Activated naive CD8-positive, alpha-beta T cell treated with anti-CD3 and anti-CD28 coated beads for 36 hours (primary cell): ENCODE data around the gene SPHKAP. TPM values are rescaled to one million over a fixed set of nuclear protein-coding genes. Genes with fewer than 3 reads are reported as not detected.
"Not testable (repeated sequence)": the region's sequence is repeated elsewhere in the genome, so short reads cannot be mapped to it uniquely, and the experiment has no call there.

Experiments used
- DNase-seq: peaks from one replicate; pipeline ENCODE4 v3.0.0; 2021
- H3K27ac Mint-ChIP-seq: one replicate; pipeline ENCODE4 v1.8.0; 2022; ENCODE audit warnings: mild to moderate bottlenecking, moderate library complexity, mixed read lengths
- H3K27me3 Mint-ChIP-seq: one replicate; pipeline ENCODE4 v1.8.0; 2022; ENCODE audit warnings: mild to moderate bottlenecking, mixed read lengths
- H3K36me3 Mint-ChIP-seq: one replicate; pipeline ENCODE4 v1.8.0; 2021; ENCODE audit warnings: mild to moderate bottlenecking, mixed read lengths
- H3K4me1 Mint-ChIP-seq: one replicate; pipeline ENCODE4 v1.8.0; 2021; ENCODE audit warnings: mixed read lengths
- H3K4me3 Mint-ChIP-seq: one replicate; pipeline ENCODE4 v1.8.0; 2022; ENCODE audit warnings: mild to moderate bottlenecking, moderate library complexity, mixed read lengths
- H3K9me3 Mint-ChIP-seq: one replicate; pipeline ENCODE4 v1.8.0; 2022; ENCODE audit warnings: mixed read lengths
- total RNA-seq, 2 experiments: library from RNA; stranded (reverse); gene quantifications; one replicate each; pipeline ENCODE4 v1.2.3, GENCODE V29; 2021

The SPHKAP gene
- total RNA-seq, 2 experiments from 2014 or later: not detected

DNA sequence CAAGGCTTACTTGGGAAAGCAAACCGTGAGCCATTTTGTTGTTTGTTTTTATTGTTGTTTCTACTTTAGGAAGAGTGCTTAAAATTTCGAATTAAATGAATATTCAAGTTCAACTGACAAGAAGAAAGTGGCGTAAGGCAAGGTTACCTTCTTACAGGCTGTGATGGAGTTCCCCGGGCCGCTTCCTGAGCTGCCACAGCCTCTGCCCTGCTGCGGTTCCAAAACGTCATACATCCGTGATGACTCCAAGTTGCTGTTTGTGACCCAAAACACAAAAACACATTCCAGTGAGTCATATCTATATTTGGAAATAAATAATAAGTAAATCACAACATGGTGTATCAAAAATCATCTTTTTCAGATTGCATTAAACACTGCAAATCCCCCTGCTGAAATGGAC, 49.7 kb downstream of the SPHKAP start:
- no peaks in the 10 kb centered on the region for H3K27me3 Mint-ChIP-seq
- DNase-seq: no peak
- no peaks in the 10 kb centered on the region for H3K4me1 Mint-ChIP-seq
- H3K27ac Mint-ChIP-seq: no peak overlapping the region
- no peaks in the 10 kb centered on the region for H3K36me3 Mint-ChIP-seq
- H3K9me3 Mint-ChIP-seq: peaks cover 4% of the 10 kb centered on the region
- H3K4me3 Mint-ChIP-seq: no peak overlapping the region

GRCh38 chr2:228126401-228126800, 55.1 kb downstream of the SPHKAP start:
- Mint-ChIP-seq H3K4me3 (no peak overlapping the region), H3K9me3 (no peaks in the 10 kb centered on the region), H3K27ac (no peak overlapping the region), H3K27me3 (no peaks in the 10 kb centered on the region), H3K4me1 (no peaks in the 10 kb centered on the region), H3K36me3 (no peaks in the 10 kb centered on the region)
- DNase-seq: no peak

DNA sequence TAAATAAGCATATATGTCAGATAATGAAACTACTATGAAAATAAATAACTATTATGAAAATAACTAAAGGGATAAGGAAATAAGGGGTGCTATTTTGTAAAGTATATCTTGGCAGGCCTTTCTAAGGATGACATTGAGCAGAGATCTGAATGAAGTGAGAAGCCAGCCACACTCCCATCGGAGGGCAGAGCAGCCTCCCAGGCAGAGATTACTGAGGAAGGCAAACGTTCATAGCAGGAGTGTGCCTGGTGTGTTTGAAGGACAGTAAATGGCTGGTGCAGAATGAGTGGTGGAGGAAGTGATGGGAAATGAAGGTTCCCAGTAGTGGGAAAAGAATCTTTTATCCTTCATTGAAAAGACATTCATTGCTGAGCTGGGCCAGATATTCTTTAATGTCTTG, 62.5 kb downstream of the SPHKAP start:
- H3K27ac Mint-ChIP-seq: no peak overlapping the region
- H3K27me3 Mint-ChIP-seq: no peaks in the 10 kb centered on the region
- no peaks in the 10 kb centered on the region for H3K9me3 Mint-ChIP-seq
- no peak overlapping the region for H3K4me3 Mint-ChIP-seq
- no peaks in the 10 kb centered on the region for H3K36me3 Mint-ChIP-seq
- H3K4me1 Mint-ChIP-seq: no peaks in the 10 kb centered on the region
- no peak for DNase-seq

- peaks cover 2% of the 10 kb centered on the region for H3K9me3 Mint-ChIP-seq
- H3K27ac Mint-ChIP-seq: no peak overlapping the region
- H3K4me1 Mint-ChIP-seq: no peaks in the 10 kb centered on the region
- DNase-seq: no peak
- no peak overlapping the region for H3K4me3 Mint-ChIP-seq
- H3K27me3 Mint-ChIP-seq: no peaks in the 10 kb centered on the region
- no peaks in the 10 kb centered on the region for H3K36me3 Mint-ChIP-seq
Observed at GRCh38 chr2:228107846-228108245, 73.6 kb downstream of the SPHKAP start.

DNA sequence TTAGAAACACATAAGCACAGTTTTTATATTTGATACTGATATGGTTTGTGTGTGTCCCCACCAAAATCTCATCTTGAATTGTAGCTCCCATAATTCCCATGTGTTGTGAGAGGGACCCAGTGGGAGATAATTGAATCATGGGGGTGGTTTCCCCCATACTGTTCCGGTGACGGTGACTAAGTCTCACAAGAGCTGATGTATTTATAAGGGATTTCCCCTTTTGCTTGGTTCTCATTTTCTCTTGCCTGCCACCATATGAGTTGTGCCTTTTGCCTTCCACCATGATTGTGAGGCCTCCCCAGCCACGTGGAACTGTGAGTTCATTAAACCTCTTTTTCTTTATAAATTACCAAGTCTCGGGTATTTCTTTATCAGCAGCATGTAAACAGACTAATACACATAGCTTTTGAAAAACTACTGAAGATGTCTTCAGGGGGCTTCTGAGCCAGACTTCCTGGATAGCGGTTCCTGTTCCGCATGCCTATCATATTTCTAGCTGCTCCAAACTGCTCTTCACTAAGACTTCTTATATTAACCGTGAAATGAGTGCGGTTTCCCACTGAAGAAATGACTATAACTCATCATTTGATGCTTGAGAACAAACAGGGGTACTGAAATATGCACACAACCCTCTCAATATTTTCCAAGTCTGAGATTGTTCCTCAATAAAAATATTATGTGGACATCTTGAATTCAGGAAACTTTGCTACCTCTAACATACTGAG, 75.8 kb downstream of the SPHKAP start:
- H3K27ac Mint-ChIP-seq: no peak overlapping the region
- no peak for DNase-seq
- H3K9me3 Mint-ChIP-seq: peaks cover 2% of the 10 kb centered on the region
- no peaks in the 10 kb centered on the region for H3K27me3 Mint-ChIP-seq
- H3K4me3 Mint-ChIP-seq: no peak overlapping the region
- no peaks in the 10 kb centered on the region for H3K36me3 Mint-ChIP-seq
- H3K4me1 Mint-ChIP-seq: no peaks in the 10 kb centered on the region

- Mint-ChIP-seq H3K27ac (no peak overlapping the region), H3K27me3 (no peaks in the 10 kb centered on the region), H3K4me3 (no peak overlapping the region), H3K36me3 (no peaks in the 10 kb centered on the region), H3K9me3 (peaks cover 7% of the 10 kb centered on the region), H3K4me1 (no peaks in the 10 kb centered on the region)
- DNase-seq: no peak
Observed at GRCh38 chr2:228104215-228104614, 77.3 kb downstream of the SPHKAP start.

- Mint-ChIP-seq H3K4me3 (no peak overlapping the region), H3K4me1 (no peaks in the 10 kb centered on the region), H3K36me3 (no peaks in the 10 kb centered on the region), H3K27me3 (no peaks in the 10 kb centered on the region), H3K9me3 (peaks cover 13% of the 10 kb centered on the region), H3K27ac (no peak overlapping the region)
- DNase-seq: no peak
Observed at GRCh38 chr2:228103379-228103778, 78.1 kb downstream of the SPHKAP start.

GRCh38 chr2:228102949-228103348, 78.5 kb downstream of the SPHKAP start:
- Mint-ChIP-seq H3K27ac (no peak overlapping the region), H3K4me3 (no peak overlapping the region), H3K36me3 (no peaks in the 10 kb centered on the region), H3K9me3 (peaks cover 14% of the 10 kb centered on the region), H3K4me1 (no peaks in the 10 kb centered on the region), H3K27me3 (no peaks in the 10 kb centered on the region)
- no peak for DNase-seq

- Mint-ChIP-seq H3K9me3 (peaks cover 26% of the 10 kb centered on the region), H3K4me3 (no peak overlapping the region), H3K4me1 (no peaks in the 10 kb centered on the region), H3K36me3 (no peaks in the 10 kb centered on the region), H3K27ac (no peak overlapping the region), H3K27me3 (no peaks in the 10 kb centered on the region)
- DNase-seq: no peak
Observed at GRCh38 chr2:228094377-228094921, 87.0 kb downstream of the SPHKAP start.

- peaks cover 16% of the 10 kb centered on the region for H3K9me3 Mint-ChIP-seq
- no peaks in the 10 kb centered on the region for H3K36me3 Mint-ChIP-seq
- H3K4me3 Mint-ChIP-seq: no peak overlapping the region
- no peak overlapping the region for H3K27ac Mint-ChIP-seq
- H3K4me1 Mint-ChIP-seq: no peaks in the 10 kb centered on the region
- DNase-seq: no peak
- no peaks in the 10 kb centered on the region for H3K27me3 Mint-ChIP-seq
Observed at GRCh38 chr2:228092056-228092455, 89.4 kb downstream of the SPHKAP start.

DNA sequence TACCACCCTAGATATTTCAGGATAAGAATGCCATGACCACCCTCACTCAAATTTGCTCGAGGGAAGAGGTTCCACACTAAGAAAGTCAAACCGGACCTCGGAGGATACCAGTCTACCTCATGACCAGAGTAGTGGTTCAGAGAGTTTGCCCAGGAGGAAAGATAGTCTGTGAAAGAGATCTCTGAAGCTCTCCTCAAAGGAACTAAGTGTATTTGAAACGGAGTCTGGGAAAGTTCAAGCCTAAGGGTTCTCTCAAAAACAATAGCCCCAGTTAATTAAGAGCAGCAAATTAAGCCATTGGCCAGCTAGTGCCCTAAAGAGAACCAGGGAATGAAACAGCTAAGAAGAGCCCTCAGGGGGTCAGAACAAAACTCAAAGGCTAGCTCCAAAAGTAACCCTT, 94.9 kb downstream of the SPHKAP start:
- Mint-ChIP-seq H3K4me1 (no peaks in the 10 kb centered on the region), H3K27me3 (no peaks in the 10 kb centered on the region), H3K4me3 (no peak overlapping the region), H3K27ac (no peak overlapping the region), H3K36me3 (no peaks in the 10 kb centered on the region), H3K9me3 (peaks cover 14% of the 10 kb centered on the region)
- no peak for DNase-seq

- H3K9me3 Mint-ChIP-seq: peaks cover 9% of the 10 kb centered on the region
- DNase-seq: no peak
- no peak overlapping the region for H3K27ac Mint-ChIP-seq
- H3K4me1 Mint-ChIP-seq: no peaks in the 10 kb centered on the region
- H3K4me3 Mint-ChIP-seq: no peak overlapping the region
- no peaks in the 10 kb centered on the region for H3K36me3 Mint-ChIP-seq
- no peaks in the 10 kb centered on the region for H3K27me3 Mint-ChIP-seq
Observed at GRCh38 chr2:228084717-228085116, 96.8 kb downstream of the SPHKAP start.

DNA sequence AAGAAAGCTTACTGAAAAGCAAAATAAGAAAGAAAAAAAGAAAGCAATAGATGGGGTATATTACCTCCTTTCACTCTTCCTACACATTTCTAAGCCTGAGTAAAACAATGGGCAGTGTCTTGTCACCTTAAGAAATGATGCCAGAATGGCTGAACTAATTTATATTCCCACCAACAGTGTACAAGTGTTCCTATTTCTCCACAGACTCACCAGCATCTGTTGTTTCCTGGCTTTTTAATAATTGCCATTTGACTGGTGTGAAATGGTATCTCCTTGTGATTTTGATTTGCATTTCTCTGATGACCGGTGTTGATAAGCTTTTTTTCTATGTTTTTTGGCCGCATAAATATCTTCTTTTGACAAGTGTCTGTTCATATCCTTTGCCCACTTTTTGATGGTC, 98.4 kb downstream of the SPHKAP start:
- no peak overlapping the region for H3K27ac Mint-ChIP-seq
- no peak for DNase-seq
- H3K4me3 Mint-ChIP-seq: no peak overlapping the region
- H3K27me3 Mint-ChIP-seq: no peaks in the 10 kb centered on the region
- peaks cover 5% of the 10 kb centered on the region for H3K9me3 Mint-ChIP-seq
- H3K4me1 Mint-ChIP-seq: no peaks in the 10 kb centered on the region
- H3K36me3 Mint-ChIP-seq: no peaks in the 10 kb centered on the region

DNA sequence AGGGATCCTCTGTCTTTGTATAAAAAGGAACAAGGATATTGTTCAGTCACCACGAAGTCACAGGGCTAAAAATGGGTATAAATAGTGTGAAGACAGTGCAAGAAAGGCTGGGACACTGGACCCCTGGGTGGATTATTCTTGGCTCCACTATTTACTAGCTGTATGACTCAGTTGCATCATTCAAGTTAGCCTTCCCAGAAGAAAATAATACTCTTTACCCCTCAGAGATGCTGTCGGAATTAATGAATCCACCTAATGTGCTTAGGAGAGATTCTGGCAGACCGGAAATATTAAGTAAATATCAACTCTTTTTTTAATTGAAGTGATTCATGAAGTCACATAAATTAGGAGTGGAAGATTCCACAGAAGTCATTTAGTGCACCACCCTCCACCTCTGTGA, 98.9 kb downstream of the SPHKAP start:
- H3K4me3 Mint-ChIP-seq: no peak overlapping the region
- no peak overlapping the region for H3K27ac Mint-ChIP-seq
- no peaks in the 10 kb centered on the region for H3K4me1 Mint-ChIP-seq
- H3K27me3 Mint-ChIP-seq: no peaks in the 10 kb centered on the region
- no peaks in the 10 kb centered on the region for H3K36me3 Mint-ChIP-seq
- no peak for DNase-seq
- peaks cover 5% of the 10 kb centered on the region for H3K9me3 Mint-ChIP-seq

GRCh38 chr2:228079194-228079593, 102.3 kb downstream of the SPHKAP start:
- no peaks in the 10 kb centered on the region for H3K4me1 Mint-ChIP-seq
- H3K27me3 Mint-ChIP-seq: no peaks in the 10 kb centered on the region

DNA sequence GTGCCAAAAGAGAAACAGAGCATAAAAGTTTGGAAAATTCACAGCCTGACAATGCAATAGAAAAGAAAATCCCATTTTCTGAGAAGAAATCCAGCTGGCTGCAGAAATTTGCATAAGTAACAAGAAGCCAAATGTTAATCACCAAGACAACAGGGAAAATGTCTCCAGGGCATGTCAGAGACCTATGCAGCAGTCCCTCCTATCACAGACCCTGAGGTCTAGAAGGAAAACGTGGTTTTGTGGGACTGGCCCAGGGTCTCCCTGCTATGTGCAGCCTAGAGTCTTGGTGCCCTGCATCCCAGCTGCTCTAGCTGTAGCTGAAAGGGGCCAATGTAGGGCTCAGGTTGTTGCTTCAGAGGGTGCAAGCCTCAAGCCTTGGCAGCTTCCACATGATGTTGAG, 104.8 kb downstream of the SPHKAP start:
- not testable (repeated sequence) for H3K27ac Mint-ChIP-seq, H3K36me3 Mint-ChIP-seq, H3K4me1 Mint-ChIP-seq, H3K4me3 Mint-ChIP-seq, H3K9me3 Mint-ChIP-seq, DNase-seq, H3K27me3 Mint-ChIP-seq

More at GRCh38 chr2:228079194-228079593, 102.3 kb downstream of the SPHKAP start:
- Mint-ChIP-seq H3K4me3 (no peak overlapping the region), H3K9me3 (peaks cover 6% of the 10 kb centered on the region), H3K27ac (no peak overlapping the region), H3K36me3 (no peaks in the 10 kb centered on the region)
- DNase-seq: no peak
